Pericardium fibroblast (primary cell): ENCODE measurements around the gene SLC22A24. TPM values are rescaled to one million over a fixed set of nuclear protein-coding genes. Genes with fewer than 3 reads are reported as not detected.

Experiments used
- total RNA-seq: library from RNA; depleted of rRNA; stranded (reverse); fragments of >200 nt; gene quantifications from 2 replicates; pipeline ENCODE4 v1.2.3, GENCODE V29; 2015

The SLC22A24 gene
- not detected in 2 replicates for total RNA-seq

GRCh38 chr11:63144121-63144520 is at the start of gene SLC22A24:
TSS of gene SLC22A24 (minus strand) at chr11:63144221. CDS start at chr11:63143779, 442 bp downstream.

Other genes with a start within 250 kb of the SLC22A24 start
- not detected in 2 replicates for gene CHRM1, start 222.9 kb downstream of the SLC22A24 start, total RNA-seq
- gene SLC22A6, start 159.3 kb downstream of the SLC22A24 start, total RNA-seq: not detected in 2 replicates
- not detected in 2 replicates for gene SLC22A8, start 128.4 kb downstream of the SLC22A24 start, total RNA-seq
- gene SLC22A25, start 99.4 kb upstream of the SLC22A24 start, total RNA-seq: not detected in 2 replicates
- gene SLC22A9, start 225.6 kb upstream of the SLC22A24 start, total RNA-seq: not detected in 2 replicates